Natural killer cell (primary cell): ENCODE data around the gene CPLX3. TPM values are rescaled to one million over a fixed set of nuclear protein-coding genes. Genes with fewer than 3 reads are reported as not detected.
A peak's percentile ranks its signal among the peaks of the same experiment; 100 is the strongest.

Experiments used
- ATAC-seq, 3 donors: fragments of 150-1000 bp in 2 of 3; fragments of 200-7000 bp in 1 of 3; cut with Tn5 transposase; 1 replicate in 1 of 3; 2 replicates in 2 of 3; pipeline ENCODE4 v1.10.0; 2021; ENCODE audit warnings: mild to moderate bottlenecking in 2 of 3, moderate library complexity in 2 of 3
- DNase-seq, 2 donors: peaks; one replicate each; pipeline versions ENCODE4 v3.0.0 to v3.0.0-alpha.2; 2013 to 2021; ENCODE audit warnings: mixed read lengths in 1 of 2
- H3K27ac ChIP-seq: one replicate; pipeline ENCODE4 v1.5.1; 2013; ENCODE audit warnings: mild to moderate bottlenecking, low read length
- H3K27me3 ChIP-seq: one replicate; pipeline ENCODE4 v1.6.1; 2013; ENCODE audit warnings: low read length; ENCODE audit not compliant: control insufficient read depth, insufficient read depth
- H3K36me3 ChIP-seq: one replicate; pipeline ENCODE4 v1.6.1; 2013; ENCODE audit warnings: low read length; ENCODE audit not compliant: control insufficient read depth, insufficient read depth
- H3K4me1 ChIP-seq: one replicate; pipeline ENCODE4 v1.6.1; 2013; ENCODE audit warnings: low read length; ENCODE audit not compliant: control insufficient read depth, insufficient read depth
- H3K4me3 ChIP-seq: one replicate; pipeline ENCODE4 v1.5.1; 2013; ENCODE audit warnings: low read length
- H3K9me3 ChIP-seq: one replicate; pipeline ENCODE4 v1.6.1; 2013; ENCODE audit warnings: low read length; ENCODE audit not compliant: control insufficient read depth, insufficient read depth
- H3K27ac Mint-ChIP-seq, 2 donors: one replicate each; pipeline ENCODE4 v1.8.0; 2022; ENCODE audit warnings: mild to moderate bottlenecking in 2 of 2, mixed read lengths in 2 of 2, moderate library complexity in 1 of 2
- H3K27me3 Mint-ChIP-seq, 2 donors: one replicate each; pipeline ENCODE4 v1.8.0; 2022; ENCODE audit warnings: low read depth in 2 of 2, mixed read lengths in 2 of 2
- H3K36me3 Mint-ChIP-seq: one replicate; pipeline ENCODE4 v1.8.0; 2022; ENCODE audit warnings: mixed read lengths
- H3K4me1 Mint-ChIP-seq, 2 donors: one replicate each; pipeline ENCODE4 v1.8.0; 2022; ENCODE audit warnings: mixed read lengths in 2 of 2
- H3K4me3 Mint-ChIP-seq: one replicate; pipeline ENCODE4 v1.8.0; 2022; ENCODE audit warnings: mild to moderate bottlenecking, moderate library complexity, mixed read lengths
- H3K9me3 Mint-ChIP-seq, 2 donors: one replicate each; pipeline ENCODE4 v1.8.0; 2022; ENCODE audit warnings: mixed read lengths in 2 of 2
- WGBS: methylation state at CpG from one replicate; pipeline ENCODE4 v1.1.7; 2013; ENCODE audit warnings: missing lambda C conversion rate; ENCODE audit not compliant: insufficient coverage; 5-methylcytosine and 5-hydroxymethylcytosine counted together
- intact Hi-C: fragments of 100-400 bp; cut with micrococcal nuclease; formaldehyde crosslinking; loops from one replicate; pipeline ENCODE4 v1.14.2; 2022
- total RNA-seq, 4 donors: library from RNA; stranded (reverse); fragments of 120-200 nt in 1 of 4; gene quantifications; one replicate each; pipeline versions ENCODE4 v1.2.3 to v1.2.4, GENCODE V29; 2013 to 2022
- TF ChIP-seq, protein P1 (sequence below): fragments of 200-600 bp; IDR thresholded peaks from one replicate; pipeline ENCODE4 v1.8.0; 2022; ENCODE audit warnings: antibody characterized with exemption

CPLX3 gene
- total RNA-seq, 3 donors from 2014 or later (not counting 1 experiment from before 2014, with no cell fraction given) = 0.16 to 0.93 TPM; not detected in 1

DNA sequence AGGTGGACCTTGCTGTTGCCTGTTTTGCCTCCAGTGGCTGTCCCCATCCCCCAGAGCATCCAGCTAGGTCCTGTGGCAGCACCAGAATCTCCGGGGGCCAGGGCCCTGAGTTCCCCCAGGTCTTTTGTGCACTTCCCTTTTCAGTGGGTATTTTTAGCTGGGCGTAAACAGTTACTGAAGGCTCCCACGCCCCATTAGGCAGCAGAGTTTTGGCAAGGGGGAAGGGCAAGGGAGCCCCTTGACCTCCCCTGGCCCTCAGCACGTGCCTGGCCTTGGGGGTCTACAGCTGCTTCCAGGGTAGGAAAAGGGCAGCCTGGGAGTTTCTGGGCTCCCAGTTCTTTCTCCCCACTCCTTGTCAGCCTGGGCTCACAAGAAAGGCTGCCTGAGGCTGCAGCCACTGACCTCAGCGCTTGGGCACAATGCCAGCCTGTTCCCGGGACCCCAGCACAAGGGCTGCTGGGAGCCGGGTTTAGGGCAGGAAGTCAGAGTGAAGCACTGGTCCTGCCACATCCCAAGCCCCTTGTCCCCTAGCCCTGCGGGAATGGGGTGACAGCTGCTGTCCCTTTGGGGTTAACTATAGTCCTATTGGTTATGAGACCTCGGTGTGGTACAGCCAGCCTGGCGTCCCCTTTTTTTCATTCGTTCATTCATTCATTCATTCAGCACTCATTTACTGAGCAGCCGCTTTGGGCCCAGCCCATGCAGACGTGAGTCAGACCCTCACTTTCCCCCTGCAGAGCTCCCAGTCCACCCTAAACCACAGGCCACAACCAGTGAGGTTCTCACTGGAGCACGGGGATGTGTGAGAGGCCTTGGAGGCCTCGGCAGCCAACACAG is 36.1 kb upstream of the CPLX3 start:
- intact Hi-C loops = loop anchor here (2.0 kb wide), 1 partner anchor 13 kb away; no protein-coding TSS in a partner anchor
- ATAC-seq = no peak
- Histone ChIP-seq H3K36me3 (peaks cover 16% of the 10 kb centered on the region), H3K9me3 (no peaks in the 10 kb centered on the region), H3K27ac (peak overlapping the region; percentile 94), H3K27me3 (no peaks in the 10 kb centered on the region), H3K4me3 (peak overlapping the region; percentile 43), H3K4me1 (peaks cover 95% of the 10 kb centered on the region)
- peak overlapping the region; percentile 97 for H3K4me3 Mint-ChIP-seq
- H3K27ac Mint-ChIP-seq = peak overlapping the region; percentile 95 to 100
- H3K36me3 Mint-ChIP-seq = no peaks in the 10 kb centered on the region
- TF ChIP-seq, protein P1, sequence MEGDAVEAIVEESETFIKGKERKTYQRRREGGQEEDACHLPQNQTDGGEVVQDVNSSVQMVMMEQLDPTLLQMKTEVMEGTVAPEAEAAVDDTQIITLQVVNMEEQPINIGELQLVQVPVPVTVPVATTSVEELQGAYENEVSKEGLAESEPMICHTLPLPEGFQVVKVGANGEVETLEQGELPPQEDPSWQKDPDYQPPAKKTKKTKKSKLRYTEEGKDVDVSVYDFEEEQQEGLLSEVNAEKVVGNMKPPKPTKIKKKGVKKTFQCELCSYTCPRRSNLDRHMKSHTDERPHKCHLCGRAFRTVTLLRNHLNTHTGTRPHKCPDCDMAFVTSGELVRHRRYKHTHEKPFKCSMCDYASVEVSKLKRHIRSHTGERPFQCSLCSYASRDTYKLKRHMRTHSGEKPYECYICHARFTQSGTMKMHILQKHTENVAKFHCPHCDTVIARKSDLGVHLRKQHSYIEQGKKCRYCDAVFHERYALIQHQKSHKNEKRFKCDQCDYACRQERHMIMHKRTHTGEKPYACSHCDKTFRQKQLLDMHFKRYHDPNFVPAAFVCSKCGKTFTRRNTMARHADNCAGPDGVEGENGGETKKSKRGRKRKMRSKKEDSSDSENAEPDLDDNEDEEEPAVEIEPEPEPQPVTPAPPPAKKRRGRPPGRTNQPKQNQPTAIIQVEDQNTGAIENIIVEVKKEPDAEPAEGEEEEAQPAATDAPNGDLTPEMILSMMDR = no peak
- H3K27me3 Mint-ChIP-seq = no peaks in the 10 kb centered on the region
- H3K4me1 Mint-ChIP-seq = peaks cover 82 to 95% of the 10 kb centered on the region in 2 donors
- WGBS = under 1% methylated on average over 15 of the region's 15 CpGs
- DNase-seq = peak in 1 of 2 donors; percentile 55
- no peaks in the 10 kb centered on the region for H3K9me3 Mint-ChIP-seq

DNA sequence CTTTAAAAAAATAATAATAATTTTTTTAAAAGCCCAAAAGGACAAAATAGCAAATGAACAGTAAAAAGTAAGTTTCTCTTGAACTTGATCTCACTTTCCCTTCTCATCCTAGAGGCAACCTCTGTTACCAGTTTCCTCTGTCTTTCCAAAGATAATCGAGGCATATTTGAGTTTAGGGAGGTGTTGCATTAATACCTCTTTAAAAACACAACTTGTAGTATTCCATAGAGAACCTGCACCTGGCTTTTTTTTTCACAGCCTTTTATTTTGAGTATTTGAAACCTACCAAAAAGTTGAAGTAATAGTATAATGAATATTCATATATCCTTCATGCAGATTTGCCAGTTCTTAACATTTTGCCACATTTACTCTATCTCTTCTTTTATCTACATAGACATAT is 35.4 kb upstream of the CPLX3 start:
- TF ChIP-seq, protein P1 = no peak
- Mint-ChIP-seq H3K4me3 (peak overlapping the region; percentile 81), H3K36me3 (no peaks in the 10 kb centered on the region), H3K27ac (peak overlapping the region; percentile 95 to 100), H3K9me3 (no peaks in the 10 kb centered on the region), H3K27me3 (no peaks in the 10 kb centered on the region), H3K4me1 (peaks cover 82 to 94% of the 10 kb centered on the region in 2 donors)
- H3K27ac ChIP-seq = peak overlapping the region; percentile 94
- H3K9me3 ChIP-seq = no peaks in the 10 kb centered on the region
- ATAC-seq (no peak), DNase-seq (no peak)
- H3K4me3 ChIP-seq = no peak overlapping the region
- WGBS = no CpG with 5 or more reads among the region's 1 CpG
- no peaks in the 10 kb centered on the region for H3K27me3 ChIP-seq
- intact Hi-C loops = loop anchor here (2.0 kb wide), 1 partner anchor 14 kb away; no protein-coding TSS in a partner anchor
- H3K36me3 ChIP-seq = peaks cover 16% of the 10 kb centered on the region
- peaks cover 95% of the 10 kb centered on the region for H3K4me1 ChIP-seq

DNA sequence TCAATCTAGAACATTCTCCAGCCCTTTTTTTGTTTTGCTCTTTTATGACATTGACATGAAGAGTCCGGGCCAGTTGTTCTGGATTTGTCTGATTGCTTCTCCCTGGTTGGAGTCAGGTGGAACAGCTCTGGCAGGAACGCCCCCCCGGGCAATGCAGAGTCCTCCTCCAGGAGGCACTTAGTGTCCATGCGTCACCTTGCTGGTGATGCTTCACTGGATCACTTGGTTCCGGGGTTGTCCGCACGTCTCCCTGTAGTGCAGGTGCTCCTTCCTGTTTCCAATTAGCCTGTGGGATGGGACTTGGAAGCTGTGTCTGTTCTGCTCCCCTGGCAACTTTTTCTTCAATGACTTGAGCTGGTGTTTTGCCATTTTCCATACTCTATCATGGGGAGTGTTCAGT is 34.8 kb upstream of the CPLX3 start:
- intact Hi-C loops = loop anchor here (2.0 kb wide), 1 partner anchor 15 kb away; no protein-coding TSS in a partner anchor
- Mint-ChIP-seq H3K9me3 (no peaks in the 10 kb centered on the region), H3K27ac (peak overlapping the region; percentile 95 to 100), H3K4me1 (peaks cover 84 to 94% of the 10 kb centered on the region in 2 donors), H3K4me3 (peak overlapping the region; percentile 81), H3K36me3 (no peaks in the 10 kb centered on the region), H3K27me3 (no peaks in the 10 kb centered on the region)
- Histone ChIP-seq H3K36me3 (peaks cover 13% of the 10 kb centered on the region), H3K4me3 (no peak overlapping the region), H3K4me1 (peaks cover 95% of the 10 kb centered on the region), H3K27me3 (no peaks in the 10 kb centered on the region), H3K9me3 (no peaks in the 10 kb centered on the region), H3K27ac (peak overlapping the region; percentile 70)
- TF ChIP-seq, protein P1 = no peak
- 78% methylated on average over 7 of the region's 7 CpGs for WGBS
- no peak for ATAC-seq
- no peak for DNase-seq
